A204.1 (cell line): ENCODE data around the gene TBC1D32.
A peak's percentile ranks its signal among the peaks of the same experiment; 100 is the strongest.
"Not testable (repeated sequence)": the region's sequence is repeated elsewhere in the genome, so short reads cannot be mapped to it uniquely, and the experiment has no call there.

Source experiments
- FAIRE-seq: peaks from 2 replicates; lab custom pipeline; 2012; peaks lifted over from hg19 to GRCh38; lab: Jason Lieb, UNC

The TBC1D32 gene

GRCh38 chr6:121222656-121223055 lies 111.6 kb downstream of the TBC1D32 start:
- peak; percentile 95 for FAIRE-seq

- no peak for FAIRE-seq
These were observed 117.4 kb downstream of the TBC1D32 start for GRCh38 chr6:121216928-121217327.

GRCh38 chr6:121213341-121213740 lies 120.9 kb downstream of the TBC1D32 start:
- FAIRE-seq = peak; percentile 74

- no peak for FAIRE-seq
These were observed 123.3 kb downstream of the TBC1D32 start for GRCh38 chr6:121210943-121211342.

- FAIRE-seq = no peak
These were observed 128.7 kb downstream of the TBC1D32 start for GRCh38 chr6:121205569-121205968.

- FAIRE-seq = no peak
These were observed 133.2 kb downstream of the TBC1D32 start for GRCh38 chr6:121201105-121201504.

GRCh38 chr6:121196042-121196441 lies 138.2 kb downstream of the TBC1D32 start:
- FAIRE-seq = not testable (repeated sequence)

GRCh38 chr6:121190122-121190521 lies 144.2 kb downstream of the TBC1D32 start:
- no peak for FAIRE-seq

- FAIRE-seq = no peak
These were observed 145.9 kb downstream of the TBC1D32 start for GRCh38 chr6:121188356-121188755.

GRCh38 chr6:121187833-121188200 lies 146.5 kb downstream of the TBC1D32 start:
- no peak for FAIRE-seq

- FAIRE-seq = no peak
These were observed 147.0 kb downstream of the TBC1D32 start for GRCh38 chr6:121187200-121187832.

- no peak for FAIRE-seq
These were observed 150.5 kb downstream of the TBC1D32 start for GRCh38 chr6:121183742-121184141.

GRCh38 chr6:121175827-121176226 lies 158.5 kb downstream of the TBC1D32 start:
- FAIRE-seq = no peak

GRCh38 chr6:121172451-121172850 lies 161.8 kb downstream of the TBC1D32 start:
- not testable (repeated sequence) for FAIRE-seq

GRCh38 chr6:121171879-121172278 lies 162.4 kb downstream of the TBC1D32 start:
- FAIRE-seq = no peak

GRCh38 chr6:121161886-121162285 lies 172.4 kb downstream of the TBC1D32 start:
- FAIRE-seq = no peak

- no peak for FAIRE-seq
These were observed 174.0 kb downstream of the TBC1D32 start for GRCh38 chr6:121160276-121160675.

GRCh38 chr6:121158891-121159290 lies 175.4 kb downstream of the TBC1D32 start:
- FAIRE-seq = no peak

GRCh38 chr6:121158438-121158837 lies 175.8 kb downstream of the TBC1D32 start:
- no peak for FAIRE-seq

- no peak for FAIRE-seq
These were observed 176.4 kb downstream of the TBC1D32 start for GRCh38 chr6:121157906-121158305.

- FAIRE-seq = no peak
These were observed 190.8 kb downstream of the TBC1D32 start for GRCh38 chr6:121143476-121143875.

- FAIRE-seq = no peak
These were observed 192.2 kb downstream of the TBC1D32 start for GRCh38 chr6:121142093-121142492.

GRCh38 chr6:121135425-121135824 lies 198.9 kb downstream of the TBC1D32 start:
- FAIRE-seq = no peak

GRCh38 chr6:121134922-121135321 lies 199.4 kb downstream of the TBC1D32 start:
- no peak for FAIRE-seq

GRCh38 chr6:121124600-121124999 lies 209.7 kb downstream of the TBC1D32 start:
- FAIRE-seq = no peak
